ENCODE data around the gene ARID3B.
"Not testable (repeated sequence)": the region's sequence is repeated elsewhere in the genome, so short reads cannot be mapped to it uniquely, and the experiment has no call there.

ARID3B gene

DNA sequence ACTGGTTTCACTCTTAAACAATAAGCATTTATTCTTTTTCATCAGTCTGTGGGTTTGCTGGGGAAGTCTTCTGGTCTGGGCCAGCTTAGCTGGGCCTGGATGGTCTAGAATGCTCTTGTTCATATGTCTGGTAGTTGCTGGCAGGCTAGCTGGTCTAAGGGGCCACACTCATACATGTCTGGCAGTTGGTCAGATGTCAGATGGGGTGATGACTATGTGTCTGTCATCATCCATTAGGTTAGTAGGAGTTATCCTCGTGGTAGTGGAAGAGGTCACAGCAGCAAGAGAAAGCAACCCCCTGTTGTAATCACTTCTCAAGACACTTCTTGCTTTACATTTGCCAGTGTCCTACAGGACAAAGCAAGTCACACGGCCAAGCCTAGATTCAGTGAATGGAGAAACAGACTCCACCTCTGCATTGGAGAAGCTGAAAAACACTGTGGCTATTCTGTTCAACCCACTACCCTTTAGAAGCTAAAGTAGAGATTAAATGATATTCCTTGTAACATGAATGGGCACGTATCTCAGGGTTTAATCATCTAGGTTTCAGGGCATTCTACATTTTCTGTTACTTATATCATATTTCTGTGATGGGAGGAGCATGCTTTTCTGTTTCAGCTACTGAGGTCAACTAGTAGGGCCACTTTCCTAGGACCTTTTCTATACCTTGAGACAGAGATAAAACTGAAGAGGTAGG is 5.5 kb upstream of the ARID3B start:
- DNase-seq (ENCODE audit: low spot score): no peak

DNA sequence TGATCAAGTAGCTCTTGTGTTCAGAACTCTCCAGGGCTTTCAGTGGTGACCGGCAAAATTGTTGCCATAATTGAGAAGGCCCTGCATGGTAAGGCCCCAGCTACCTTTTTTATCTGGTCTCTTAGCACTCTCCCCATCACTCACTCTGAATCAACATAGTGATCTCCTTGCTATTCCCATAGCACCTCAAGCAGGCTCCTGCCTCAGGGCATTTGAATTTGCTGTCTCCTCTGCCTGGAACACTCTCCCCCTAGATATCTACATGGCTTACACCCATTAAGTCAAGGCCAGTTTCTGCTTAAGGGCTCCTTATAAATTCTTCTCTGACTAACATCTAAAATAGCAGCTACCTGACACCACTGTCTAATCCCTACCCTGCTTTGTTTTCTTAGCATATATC is 3.3 kb upstream of the ARID3B start:
- DNase-seq (ENCODE audit: low spot score): no peak

DNA sequence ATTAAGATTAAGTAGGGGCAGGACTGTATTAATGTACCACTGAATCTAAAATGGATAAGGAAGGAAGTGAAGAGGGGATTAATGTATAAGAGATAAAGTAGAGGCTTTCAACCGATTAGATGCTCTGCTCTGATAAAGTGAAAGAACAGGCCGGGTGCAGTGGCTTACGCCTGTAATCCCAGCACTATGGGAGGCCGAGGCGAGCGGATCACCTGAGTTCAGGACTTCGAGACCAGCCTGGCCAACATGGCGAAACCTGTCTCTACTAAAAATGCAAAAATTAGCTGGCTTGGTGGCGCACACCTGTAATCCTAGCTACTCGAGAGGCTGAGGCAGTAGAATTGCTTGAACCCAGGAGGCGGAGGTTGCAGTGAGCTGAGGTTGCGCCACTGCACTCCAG is 1.5 kb upstream of the ARID3B start:
- DNase-seq (ENCODE audit: low spot score): not testable (repeated sequence)

DNA sequence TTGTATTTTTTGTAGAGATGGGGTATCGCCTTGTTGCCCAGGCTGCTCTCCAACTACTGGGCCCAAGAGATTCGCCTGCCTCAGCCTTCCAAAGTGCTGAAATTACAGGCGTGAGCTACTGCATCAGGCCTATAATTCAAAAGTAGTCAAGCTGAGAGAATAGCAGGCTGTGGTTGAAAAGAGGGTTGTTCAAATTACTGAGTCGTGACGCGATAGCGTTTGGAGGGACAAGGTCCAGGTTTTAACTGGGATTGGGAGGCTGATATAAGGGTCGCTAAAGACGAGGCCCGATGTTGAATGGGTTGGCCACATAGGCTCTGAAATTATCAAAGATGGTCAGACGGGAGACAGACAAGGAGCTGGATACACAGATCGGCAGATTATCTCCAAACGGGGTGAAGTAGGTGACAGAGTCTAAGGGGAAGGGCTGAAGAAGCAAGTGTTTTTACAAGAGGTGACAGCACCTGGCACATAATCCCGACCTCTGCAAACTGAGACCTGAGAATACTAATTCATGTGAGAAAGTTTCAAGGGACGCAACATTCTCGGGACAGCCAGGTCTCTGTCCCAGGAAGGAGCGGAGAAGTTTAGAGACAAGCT is 759 bp upstream of the ARID3B start:
- DNase-seq (ENCODE audit: low spot score): no peak

DNA sequence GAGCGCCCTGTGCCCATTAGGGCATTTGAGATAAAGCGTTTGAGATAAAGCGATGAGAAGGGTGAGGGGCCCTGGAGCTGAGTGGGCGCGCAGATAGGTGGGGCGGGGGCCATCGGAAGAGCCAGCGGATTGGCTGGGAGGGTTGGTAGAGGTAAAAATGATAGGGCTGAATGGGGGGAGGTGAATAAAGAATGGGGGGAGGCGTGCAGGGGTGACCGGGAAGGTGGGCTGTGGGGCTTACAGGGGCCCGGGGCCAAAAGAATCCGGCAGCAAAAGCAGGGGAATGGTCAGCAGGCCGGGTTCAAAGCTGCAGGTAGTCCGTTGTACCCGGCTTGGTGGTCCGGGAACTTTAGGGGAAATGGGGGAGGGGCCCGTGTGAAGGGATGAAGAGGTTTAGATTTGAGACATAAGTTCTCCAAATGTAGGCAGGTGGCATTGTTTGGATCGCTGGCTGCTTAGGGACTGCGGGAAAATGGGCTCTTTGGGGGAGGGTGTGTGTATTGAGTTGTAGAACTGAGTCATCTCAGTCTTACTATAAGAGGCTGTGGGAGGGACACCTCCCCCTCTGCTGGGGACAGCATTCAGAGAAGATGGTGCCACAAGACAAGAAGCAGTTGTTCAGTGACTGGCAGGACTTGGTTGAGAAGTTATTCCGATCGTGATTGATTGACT is 610 bp downstream of the ARID3B start:
- DNase-seq (ENCODE audit: low spot score): peak; percentile 52

DNA sequence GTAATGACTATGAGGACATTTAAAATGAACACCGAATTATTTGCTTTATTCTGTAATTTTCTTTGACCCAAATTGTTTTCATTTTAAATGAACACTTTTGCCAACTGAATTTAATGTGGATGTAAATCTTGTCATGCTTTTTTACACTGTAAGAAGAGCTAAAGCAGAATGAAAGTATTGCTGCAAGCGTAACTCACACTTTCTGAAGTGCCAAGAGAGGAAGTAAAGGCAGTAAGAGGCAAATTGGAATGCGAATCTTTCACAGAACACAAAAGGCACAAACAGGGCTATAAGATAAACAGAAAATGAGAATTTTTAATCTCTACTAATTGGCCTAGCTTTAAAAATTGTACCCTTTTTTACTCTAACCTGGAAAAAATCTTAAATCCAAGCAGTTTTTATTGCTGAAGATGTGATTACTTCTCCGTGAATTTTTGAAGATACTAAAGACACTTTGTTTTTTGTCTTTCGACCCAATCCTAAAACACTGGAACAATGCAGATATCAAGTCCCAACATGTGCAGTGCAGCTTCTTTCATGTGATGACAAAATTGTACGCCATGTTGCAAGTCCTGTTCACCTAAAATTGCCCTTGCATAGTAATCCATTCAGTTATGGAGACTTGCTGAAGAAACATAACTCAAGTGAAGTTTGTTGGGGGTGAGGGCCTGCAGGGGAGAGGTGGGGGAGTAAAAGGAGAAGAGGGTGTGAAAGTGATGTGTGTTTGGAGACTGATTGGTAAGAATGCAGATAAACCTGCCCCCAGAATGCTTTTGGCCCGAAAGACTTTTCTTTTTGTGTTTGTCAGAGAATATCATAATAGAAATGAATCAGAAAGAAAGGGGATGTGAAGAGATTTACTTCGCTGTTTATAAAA is 1.4 kb downstream of the ARID3B start:
- DNase-seq (ENCODE audit: low spot score): no peak

DNA sequence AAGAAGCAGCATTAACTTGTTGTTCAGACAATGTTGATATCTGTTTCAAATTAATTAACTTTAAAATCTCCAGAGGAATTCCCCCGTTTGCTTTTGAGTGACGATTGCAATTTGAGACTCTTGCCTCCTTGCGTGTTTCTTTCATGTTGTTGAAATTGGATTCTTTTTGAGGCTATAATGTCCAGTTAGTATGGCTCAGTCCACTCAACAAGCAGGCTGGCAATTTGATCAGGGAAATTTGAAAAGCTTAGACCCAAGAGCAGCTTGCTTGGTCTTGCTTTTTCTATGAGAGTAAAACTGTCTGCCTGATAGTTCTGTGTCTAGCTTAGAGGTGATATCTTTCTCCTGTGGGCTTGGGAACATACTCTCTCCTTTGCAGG is 2.0 kb downstream of the ARID3B start:
- no peak for DNase-seq (ENCODE audit: low spot score)

DNA sequence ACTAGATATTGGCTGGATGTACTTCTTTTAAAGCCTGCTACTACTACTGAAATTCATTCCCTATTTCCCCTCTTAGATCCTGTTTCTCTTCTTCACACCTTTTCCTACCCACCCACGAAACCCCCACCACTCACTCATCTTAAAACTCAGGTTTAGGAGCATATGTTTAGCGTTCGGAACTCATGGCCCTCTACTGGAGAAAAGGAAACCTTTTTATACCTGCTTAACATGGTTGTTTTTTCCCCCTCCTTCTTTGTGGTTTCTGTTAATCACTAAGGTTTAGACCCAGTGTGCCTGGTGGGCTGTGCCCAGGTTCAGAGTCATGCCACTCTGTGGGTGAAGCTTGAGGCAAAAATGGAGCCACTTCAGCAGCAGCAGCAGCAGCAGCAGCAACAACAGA is 2.6 kb downstream of the ARID3B start:
- no peak for DNase-seq (ENCODE audit: low spot score)

DNA sequence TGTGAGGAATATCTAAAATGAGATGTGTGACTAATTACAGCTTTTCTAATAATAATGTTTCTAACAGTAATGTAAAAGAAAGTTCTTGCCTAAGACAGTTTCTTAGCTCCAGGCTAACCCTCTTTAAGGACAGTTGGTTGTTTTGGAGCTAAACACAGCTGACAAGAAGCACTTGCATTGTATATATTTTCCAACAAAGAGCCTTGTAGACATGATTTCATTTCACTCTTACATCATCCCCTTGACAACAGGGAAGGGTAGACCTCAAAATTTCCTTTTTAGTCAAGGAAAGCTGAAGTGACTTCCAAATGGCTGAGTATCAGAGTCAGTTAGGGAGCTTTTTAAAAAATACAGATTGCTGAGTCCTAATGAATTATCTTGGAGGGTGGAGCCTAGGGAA is 4.1 kb downstream of the ARID3B start:
- DNase-seq (ENCODE audit: low spot score): no peak

DNA sequence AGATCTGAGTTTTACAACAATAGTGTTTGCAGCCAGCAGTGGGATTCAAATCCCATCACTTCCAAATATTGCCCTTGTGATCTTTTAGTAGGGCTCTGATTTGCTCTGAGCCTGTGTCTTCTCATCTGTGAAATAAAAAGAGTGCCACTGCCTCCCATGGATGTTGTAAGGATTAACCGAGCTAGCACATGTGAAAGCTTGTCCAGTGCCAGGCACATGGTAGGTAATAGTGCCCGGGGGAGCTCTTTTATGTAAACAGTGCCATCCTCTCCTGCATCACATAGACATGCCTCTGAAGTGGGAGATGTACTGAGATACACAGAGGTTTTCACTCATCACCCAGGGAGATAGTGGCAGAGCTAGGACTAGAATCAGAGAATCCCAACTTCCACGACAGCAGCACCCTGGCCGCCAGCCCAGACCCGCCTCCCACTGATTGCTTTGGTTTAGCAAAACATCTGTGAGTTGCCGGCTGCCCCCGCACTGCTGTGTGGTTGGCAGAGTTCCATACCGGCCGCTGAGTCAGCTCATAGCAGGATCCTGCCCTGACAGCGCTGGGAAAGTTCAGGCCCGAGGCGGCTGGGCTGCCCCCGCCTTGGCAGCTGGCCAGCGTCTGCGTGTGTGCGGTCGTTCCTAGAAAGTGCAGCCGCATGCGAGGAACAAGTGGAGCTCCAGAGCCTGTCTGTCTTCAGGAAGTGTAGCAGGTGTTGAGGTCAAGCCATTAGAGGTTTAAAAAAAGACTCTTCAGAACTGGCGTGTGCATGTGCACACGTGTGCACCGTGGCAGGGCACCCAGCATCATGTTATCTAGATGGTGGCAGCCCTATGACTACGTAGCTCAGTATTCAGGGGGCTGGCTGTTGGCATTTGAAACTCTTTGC is 5.0 kb downstream of the ARID3B start:
- peak; percentile 97 for DNase-seq (ENCODE audit: low spot score)

DNA sequence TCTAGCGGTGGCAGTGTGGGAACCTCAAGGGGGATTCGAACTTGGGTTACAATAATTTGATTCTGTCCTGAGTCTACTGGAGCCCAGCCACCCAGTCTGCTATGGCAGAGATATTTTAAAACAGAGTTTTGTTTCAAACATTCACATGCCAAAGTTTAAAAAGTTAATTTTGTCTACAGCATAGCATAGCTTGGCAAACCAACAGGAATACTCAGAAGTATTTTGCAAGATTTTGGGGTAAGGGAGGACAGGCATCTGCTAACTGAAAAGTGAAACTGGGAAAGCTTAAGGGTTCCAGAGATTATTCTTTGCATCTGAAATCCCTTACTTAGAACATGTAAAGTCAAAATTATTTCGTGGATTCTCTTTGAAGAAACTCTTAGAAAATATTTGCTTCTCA is 6.6 kb downstream of the ARID3B start:
- no peak for DNase-seq (ENCODE audit: low spot score)

DNA sequence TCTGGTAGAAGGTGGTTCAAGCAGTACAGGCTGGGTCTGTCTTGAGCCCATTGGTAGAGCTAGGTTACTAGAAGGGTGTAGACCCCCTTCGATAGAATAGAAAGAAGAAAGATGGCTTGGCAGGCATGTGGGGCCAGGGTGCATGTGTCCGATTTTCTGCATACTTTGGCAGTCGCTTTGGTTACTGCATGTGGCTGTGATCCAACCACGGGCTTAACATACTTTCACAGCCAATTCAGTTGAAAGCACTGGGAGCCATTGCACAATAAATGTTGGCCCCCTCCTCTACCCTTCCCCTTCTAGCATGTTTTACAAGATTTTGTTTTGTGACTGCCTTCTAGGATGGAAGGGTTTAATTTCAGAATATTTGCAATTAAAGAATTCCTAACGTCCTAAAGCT is 7.2 kb downstream of the ARID3B start:
- DNase-seq (ENCODE audit: low spot score): no peak

DNA sequence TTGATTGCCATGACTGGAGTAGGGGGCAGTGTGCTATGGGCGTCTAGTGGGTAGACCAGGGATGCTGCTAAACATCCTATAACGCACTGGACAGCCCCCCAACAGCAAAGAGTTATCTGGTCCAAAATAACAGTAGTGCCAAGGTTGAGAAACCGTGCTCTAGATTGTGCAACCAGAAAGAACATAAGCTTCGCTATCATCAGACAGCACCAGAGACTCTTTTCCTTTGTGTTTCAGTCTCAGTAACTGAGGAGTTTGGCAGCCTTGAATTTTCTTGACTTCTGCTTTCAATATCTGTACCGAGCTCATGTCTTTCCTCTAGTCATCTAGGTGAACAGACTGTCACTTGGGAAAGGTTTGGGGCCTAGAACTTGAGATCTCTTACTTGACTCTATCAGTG is 8.8 kb downstream of the ARID3B start:
- no peak for DNase-seq (ENCODE audit: low spot score)

DNA sequence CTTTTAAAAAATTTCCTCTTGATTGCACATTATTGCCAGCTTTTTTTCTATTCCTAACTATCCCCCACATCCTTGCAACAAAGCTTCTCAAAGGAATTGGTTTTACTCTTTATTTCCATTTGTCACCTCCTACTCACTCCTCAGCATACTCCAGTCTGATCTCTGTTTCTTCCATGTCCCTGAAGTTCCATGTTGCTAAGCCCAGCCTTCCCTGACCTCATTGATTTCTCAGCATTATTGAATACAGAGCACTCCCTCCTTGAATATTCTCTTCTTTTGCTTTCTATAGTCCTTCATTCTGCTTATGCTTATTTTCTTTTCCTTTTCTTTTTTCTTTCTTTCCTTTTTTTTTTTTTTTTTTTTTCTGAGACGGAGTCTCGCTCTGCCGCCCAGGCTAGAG is 10.7 kb downstream of the ARID3B start:
- DNase-seq (ENCODE audit: low spot score): no peak

DNA sequence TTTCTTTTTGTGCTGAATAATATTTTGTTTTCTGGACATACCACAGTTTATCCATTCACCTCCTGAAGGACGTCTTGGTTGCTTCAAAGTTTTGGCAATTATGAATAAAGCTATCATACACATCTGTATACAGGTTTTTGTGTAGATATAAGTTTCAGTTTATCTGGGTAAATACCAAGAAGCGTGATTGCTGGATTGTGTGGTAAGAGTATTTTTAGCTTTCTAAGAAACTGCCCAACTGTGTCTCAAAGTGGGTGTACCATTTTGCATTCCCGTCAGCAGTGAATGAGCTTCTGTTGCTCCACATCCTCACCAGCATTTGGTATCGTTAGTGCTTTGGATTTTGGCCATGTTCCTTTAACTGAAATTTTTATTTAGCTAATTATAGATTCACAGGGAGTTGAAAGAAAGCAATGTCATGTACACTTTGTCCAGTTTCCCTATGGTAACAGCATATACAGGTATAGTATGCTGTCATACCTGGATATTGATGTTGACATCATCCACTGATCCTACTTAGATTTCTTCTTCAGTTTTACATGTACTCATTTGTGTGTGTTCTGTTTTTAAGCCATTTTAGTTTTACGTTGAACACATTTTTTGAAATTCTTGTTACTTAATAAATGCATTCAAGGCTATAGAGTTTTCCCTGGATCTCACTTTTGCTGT is 11.9 kb downstream of the ARID3B start:
- no peak for DNase-seq (ENCODE audit: low spot score)

DNA sequence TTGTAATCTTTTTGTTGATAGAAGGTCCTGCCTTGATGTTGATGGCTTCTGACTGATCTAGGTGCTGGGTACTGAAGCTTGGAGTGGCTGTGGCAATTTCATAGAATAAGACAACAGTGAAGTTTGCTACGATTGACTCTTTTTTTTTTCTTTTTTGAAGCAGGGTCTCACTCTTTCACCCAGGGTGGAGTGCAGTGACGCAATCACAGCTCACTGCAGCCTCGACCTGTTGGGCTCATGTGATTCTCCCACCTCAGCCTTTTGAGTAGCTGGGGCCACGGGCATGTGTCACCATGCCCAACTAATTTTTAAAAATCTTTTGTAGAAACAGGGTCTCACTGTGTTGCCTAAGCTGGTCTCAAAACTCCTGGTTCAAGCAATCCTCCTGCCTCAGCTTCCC is 14.2 kb downstream of the ARID3B start:
- no peak for DNase-seq (ENCODE audit: low spot score)

DNA sequence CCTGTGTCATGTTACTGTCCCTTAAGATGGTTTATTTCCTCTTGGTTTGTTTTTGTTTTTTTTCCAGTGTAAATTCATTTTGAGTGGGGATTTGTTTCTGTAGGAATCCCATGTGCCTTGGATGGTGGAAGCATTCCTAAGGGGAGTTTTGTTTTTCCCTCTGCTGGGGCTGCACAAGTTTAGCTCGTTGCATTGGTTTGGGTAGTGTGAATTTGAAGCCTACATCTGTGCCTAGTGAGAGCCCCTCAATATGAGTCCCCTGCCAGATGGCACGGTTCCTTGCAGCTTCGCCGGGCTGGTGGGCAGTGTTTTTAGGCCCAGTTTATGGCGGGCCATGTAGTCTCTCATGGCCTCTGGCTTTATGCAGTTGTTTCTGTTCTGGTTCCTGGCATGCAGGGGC is 17.7 kb downstream of the ARID3B start:
- no peak for DNase-seq (ENCODE audit: low spot score)

DNA sequence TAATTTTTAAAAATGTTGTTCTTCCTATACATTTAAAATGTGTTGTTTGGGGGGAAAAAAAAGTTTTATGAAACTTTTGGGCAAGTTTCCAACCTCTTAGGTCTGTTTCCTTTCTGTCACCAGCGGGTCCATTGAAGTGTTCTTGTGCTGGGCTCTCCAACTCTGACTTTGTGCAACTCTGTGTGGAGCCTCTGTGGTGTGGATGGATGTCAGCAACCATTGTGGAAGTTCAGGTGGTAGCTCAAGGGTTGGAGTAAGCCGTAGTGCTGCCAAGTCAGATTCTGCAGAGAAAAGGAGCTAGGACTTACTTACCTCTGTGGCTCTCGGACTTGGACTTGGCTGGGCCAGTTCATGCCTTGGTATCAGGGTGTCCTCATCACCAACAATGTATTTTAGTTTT is 22.4 kb downstream of the ARID3B start:
- no peak for DNase-seq (ENCODE audit: low spot score)

DNA sequence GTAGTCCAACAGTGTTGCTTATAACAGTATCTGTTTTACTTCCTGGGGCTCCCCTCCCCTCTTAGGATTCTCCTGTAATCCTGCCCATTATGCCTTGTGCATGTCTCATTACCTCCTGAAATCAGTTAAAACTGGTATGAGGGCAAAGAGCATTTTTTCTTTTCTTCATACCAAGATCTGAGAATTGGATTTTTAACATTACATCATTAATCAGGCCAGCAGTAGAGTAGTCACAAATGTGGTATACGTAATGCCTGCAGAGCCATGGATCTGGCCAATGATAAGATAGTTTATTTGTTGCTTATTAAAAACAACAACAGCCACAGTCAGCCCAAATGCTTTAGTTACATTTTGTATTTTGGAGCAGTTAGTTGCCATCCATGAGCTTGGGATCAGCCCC is 23.2 kb downstream of the ARID3B start:
- no peak for DNase-seq (ENCODE audit: low spot score)

DNA sequence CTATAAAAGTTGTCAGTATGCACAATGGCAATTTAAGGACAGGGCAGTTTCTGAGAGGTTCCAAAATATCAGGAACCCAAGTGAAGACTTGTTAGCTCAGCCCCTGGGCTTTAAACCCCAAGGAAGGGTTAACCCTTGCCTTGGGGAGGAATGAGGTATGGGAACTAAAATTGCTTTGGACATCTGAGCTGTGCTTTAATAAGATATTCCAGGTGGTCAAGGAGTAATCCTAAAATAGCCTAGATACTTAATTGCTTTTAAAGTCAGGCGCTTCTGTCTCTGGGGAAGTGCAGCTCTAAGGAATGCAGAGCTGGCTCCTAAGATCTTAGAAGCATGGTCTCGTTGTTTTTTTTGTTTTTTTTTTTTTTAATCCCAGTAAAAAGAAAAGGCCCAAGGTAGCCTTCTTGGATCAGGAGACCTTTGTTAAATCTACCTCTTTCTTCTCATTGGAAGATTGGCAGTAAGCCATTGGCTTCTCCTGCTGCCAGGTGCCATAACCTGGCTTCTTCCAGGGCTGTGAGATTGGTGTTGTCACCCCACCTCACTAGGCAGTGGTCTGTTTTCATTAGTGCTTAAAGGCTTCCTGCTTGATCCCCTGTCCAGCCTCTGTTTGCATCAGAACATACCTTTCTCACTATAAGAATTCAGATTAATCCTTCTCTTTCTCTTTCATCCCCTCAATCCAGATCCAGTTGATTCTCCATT is 24.5 kb downstream of the ARID3B start:
- no peak for DNase-seq (ENCODE audit: low spot score)

DNA sequence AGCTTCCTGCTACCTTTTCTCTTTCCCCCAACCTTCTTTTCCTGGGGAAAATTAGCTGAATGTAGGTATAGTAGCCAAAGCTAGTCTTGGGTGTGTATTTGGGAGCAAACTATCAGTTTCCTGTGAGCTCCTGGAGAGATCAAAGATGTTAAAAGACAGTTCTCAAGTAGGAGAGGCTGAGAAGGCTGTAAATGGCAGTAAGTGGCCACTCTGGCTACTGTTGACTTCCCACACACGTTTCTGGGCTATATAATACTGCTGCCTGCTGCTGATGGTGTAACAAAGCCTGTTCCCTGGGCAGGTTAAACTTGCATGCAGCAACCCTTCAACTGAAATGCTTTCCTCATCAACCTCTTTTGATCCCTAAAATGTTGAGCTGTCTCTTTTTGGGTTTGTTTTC is 27.6 kb downstream of the ARID3B start:
- DNase-seq (ENCODE audit: low spot score): no peak

Data from Ammon's horn (tissue), 1 donor.